ENCODE data around the gene CHCHD4.
"Not testable (repeated sequence)": the region's sequence is repeated elsewhere in the genome, so short reads cannot be mapped to it uniquely, and the experiment has no call there.

DNA sequence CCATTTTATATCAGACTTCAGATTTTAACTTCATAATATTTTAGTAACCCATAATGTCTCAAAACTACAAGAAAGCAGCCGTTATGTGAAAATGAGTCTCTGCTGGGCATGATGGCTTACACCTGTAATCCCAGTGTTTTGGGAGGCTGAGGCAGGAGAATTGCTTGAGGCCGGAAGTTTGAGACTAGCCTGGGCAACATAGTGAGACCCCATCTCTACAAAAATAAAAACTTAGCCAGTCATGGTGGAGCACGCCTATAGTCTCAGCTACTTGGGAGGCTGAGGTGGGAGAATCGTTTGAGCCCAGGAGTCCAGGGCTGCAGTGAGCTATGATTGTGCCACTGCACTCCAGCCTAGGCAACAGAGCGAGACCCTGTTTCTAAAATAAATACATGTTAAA lies 14.8 kb downstream of the CHCHD4 start:
- TF ChIP-seq, protein P1, sequence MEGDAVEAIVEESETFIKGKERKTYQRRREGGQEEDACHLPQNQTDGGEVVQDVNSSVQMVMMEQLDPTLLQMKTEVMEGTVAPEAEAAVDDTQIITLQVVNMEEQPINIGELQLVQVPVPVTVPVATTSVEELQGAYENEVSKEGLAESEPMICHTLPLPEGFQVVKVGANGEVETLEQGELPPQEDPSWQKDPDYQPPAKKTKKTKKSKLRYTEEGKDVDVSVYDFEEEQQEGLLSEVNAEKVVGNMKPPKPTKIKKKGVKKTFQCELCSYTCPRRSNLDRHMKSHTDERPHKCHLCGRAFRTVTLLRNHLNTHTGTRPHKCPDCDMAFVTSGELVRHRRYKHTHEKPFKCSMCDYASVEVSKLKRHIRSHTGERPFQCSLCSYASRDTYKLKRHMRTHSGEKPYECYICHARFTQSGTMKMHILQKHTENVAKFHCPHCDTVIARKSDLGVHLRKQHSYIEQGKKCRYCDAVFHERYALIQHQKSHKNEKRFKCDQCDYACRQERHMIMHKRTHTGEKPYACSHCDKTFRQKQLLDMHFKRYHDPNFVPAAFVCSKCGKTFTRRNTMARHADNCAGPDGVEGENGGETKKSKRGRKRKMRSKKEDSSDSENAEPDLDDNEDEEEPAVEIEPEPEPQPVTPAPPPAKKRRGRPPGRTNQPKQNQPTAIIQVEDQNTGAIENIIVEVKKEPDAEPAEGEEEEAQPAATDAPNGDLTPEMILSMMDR (optimal IDR thresholded peaks at IDR 0.05 in 1 of 3, IDR thresholded peaks at IDR 0.05 in 1 of 3, conservative IDR thresholded peaks at IDR 0.05 in 1 of 3; ENCODE audit: extremely low read depth in 1 of 3, insufficient read depth in 2 of 3, low read length in 3 of 3) = not testable (repeated sequence)
- not testable (repeated sequence) for TF ChIP-seq EZH2 (IDR thresholded peaks at IDR 0.05; ENCODE audit: low read length)

Data from keratinocyte (primary cell).